Activated naive CD8-positive, alpha-beta T cell treated with anti-CD3 and anti-CD28 coated beads, Interleukin-2, amount 50 U/mL, for 16 hours (primary cell): ENCODE data around the gene SIM2.

ENCODE experiments used
- DNase-seq: peaks from one replicate; pipeline ENCODE4 v3.0.0-alpha.2; 2020; ENCODE audit warnings: low read depth, low spot score

Gene SIM2

DNA sequence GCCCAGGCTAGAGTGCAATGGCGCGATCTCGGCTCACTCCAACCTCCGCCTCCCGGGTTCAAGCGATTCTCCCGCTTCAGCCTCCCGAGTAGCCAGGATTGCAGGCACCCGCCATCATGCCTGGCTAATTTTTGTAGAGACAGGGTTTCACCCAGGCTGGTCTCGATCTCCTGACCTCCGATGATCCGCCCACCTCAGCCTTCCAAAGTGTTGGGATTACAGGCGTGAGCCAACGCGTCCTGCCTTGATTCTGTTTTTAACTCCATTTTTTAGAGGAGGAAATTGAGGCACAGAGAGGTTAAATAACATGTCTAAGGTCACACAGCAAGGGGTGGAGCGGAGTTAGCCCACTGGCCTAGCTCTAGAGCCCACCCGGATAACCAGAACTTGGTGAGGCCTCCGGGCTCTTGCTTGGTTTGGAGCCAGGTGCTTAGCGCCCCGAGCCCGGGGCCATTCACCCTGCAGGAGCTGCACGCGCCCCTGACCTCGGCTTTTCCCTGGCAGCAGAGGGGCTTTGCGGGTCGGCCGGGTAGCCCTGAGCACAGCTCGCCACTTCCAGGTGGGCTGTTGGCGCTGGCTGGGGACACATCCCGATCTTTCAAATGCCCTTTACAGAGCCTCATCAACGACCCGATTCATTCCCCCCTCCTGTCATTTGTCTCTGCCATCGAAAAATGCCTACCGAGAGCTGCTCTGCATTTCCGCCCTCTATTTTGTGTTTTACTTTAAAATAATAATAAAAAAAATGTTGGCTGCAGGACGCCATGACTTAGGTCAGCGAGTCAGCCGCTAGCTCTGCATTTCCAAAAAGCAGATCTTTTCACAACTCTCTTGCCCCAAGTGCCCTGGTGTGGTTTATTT, 11.2 kb downstream of the SIM2 start:
- DNase-seq, result no peak

- DNase-seq, result no peak
These were observed 11.8 kb downstream of the SIM2 start for GRCh38 chr21:36710729-36711048.

DNA sequence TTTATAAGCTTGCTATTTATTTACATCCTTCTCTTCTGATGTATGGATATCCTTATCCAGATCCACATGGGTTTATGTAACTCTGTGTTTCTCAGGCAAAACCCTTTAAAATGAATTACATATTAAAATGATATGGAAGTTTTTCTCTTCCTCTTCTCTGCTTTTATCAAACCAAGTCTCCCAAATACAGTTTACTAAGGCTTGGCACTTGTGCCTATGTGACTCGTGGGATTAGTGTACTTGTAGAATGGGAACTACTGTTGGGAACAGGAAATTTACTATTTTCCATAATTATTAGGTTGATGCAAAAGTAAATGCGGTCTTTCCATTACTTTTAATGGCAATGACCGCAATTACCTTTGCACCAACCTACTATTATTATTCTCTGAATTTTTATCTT, 14.8 kb downstream of the SIM2 start:
- DNase-seq, result no peak

- DNase-seq, result no peak
These were observed 17.5 kb downstream of the SIM2 start for GRCh38 chr21:36716387-36716786.

GRCh38 chr21:36716836-36717235, 17.9 kb downstream of the SIM2 start:
- DNase-seq, result no peak

GRCh38 chr21:36717976-36718375, 19.1 kb downstream of the SIM2 start:
- no peak for DNase-seq

DNA sequence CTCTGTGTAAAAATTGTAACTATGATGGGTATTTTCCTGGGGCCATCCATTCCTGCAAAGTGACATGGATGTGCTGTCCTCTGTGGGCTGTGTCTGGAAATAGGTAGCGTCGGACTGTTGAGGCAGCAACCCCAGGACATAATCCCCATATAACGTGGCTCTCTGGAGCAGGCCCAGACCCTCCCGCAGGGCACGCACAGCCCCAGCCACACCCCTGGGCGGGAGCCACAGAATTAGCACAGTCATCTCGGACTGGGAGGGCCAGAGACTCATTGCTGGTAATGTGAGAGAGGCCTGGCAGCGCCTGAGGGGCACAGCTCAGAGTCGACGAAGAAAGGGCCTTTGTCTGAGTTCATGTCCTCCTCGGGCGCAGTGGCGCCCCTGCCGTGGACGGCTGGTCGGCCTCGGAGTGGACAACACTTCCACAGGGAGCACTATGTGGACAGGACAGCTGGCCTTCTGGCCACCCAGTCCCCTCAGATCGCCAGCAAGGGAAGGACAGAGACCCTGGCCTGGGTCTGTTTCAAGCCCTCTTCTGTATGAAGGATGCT, 20.1 kb downstream of the SIM2 start:
- DNase-seq, result no peak

DNA sequence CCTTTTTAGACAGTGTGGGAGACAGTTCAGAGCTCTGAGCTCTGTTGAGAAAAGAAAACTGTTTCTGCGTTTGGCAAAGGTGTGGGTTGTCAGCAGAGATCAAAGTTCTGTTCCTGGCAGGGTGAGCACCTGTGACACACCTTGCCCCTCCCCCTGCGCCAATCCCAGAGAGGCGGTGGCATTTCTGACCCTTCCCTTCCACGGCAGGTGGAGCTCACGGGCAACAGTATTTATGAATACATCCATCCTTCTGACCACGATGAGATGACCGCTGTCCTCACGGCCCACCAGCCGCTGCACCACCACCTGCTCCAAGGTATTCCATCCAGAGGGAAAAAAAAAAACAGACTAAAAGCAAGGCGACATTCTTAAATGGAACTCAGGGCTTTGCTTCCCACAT, 20.7 kb downstream of the SIM2 start:
- DNase-seq, result no peak

DNA sequence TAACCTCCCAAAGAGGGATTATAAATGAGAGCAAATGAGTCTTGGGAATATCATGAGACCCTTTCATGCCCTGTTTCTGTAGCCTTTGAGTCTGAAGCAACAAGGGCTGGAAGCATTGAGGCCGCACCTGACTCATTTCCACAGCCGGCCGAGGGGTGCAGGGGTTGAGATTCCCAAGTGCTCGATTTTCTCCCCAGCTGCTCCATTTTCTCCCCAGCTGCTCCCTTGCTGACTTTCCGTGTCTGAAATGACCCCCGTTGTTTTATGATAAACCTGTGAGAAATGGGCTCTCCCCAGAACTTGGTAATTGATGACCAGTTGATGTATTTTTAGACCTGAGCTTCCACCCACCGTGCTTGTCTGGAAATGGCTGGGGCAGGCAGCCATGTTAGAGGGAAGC, 22.9 kb downstream of the SIM2 start:
- no peak for DNase-seq

- DNase-seq, result no peak
These were observed 23.8 kb downstream of the SIM2 start for GRCh38 chr21:36722370-36723368.

GRCh38 chr21:36723371-36723881, 24.5 kb downstream of the SIM2 start:
- DNase-seq, result no peak

GRCh38 chr21:36724660-36725059, 25.7 kb downstream of the SIM2 start:
- no peak for DNase-seq

DNA sequence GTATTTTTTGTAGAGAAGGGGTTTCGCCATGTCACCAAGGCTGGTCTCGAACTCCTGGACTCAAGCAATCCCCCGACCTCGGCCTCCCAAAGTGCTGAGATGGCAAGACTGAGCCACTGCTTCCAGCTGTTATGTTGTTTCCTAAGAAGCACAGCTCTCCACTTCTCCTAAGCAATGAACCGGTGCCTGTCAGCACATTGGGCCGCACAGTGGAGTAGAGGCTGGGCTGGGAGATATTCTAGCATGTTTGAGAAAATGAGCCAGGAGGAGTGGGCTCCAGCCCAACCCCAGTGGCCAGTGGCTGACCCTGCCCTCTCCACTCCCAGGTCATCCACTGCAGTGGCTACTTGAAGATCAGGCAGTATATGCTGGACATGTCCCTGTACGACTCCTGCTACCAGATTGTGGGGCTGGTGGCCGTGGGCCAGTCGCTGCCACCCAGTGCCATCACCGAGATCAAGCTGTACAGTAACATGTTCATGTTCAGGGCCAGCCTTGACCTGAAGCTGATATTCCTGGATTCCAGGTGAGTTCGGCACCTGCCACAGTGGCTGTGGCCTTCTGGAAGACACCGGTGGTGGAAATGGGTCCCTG, 27.0 kb downstream of the SIM2 start:
- no peak for DNase-seq

DNA sequence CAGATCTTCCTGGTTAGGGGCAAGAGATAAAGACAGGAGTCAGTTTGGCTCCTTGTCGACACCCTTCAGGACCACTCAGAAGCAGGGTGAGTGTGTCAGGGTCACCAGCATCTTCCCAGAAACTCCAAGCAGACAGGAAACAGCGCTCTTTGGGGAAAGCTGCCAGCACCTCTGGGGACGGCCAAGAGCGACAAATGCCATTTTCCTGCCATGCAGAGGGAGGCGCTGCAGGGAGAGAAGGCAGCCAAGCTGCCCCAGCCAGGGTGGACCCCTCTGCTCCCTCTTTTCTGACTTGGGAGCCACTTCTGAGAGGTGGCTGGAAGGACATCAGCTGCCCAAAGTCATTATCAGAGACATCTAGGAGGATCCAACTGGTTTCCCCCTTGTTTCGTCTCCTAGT, 29.0 kb downstream of the SIM2 start:
- no peak for DNase-seq

DNA sequence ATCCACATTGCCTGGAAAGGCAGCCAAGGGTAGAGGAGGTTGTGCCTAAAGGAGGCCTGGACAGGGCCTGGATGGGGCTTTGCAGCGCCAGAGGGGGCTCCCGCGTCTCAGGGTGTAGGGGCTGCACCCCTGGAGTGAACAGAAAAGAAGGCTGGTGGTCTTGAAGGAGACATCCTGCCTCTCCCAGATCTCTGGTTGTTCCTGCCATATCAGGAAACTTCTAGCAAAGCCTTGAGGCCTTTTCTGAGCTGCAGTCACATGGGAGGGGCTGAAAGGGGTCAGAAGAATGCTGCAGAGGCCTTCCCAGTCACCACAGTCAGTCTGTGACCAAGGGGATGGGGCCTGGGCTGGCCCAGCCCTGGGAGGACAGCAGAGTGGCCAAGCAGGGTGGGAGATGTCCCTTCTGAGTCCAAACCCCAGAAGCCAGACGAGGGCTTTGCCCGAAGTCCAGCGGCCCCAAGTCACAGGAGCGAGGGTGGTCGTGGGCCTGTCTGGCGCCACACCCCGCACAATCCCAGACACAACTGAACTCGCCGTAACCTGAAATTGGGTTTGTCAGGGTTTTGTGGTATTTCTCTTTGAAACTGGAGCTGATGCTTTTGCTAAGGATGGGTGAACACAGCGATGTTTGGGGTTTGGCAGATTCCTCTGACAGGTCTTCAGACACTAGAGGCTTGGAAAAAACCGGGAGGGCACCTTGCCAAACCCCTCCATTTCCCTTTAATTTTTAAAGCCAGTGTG, 29.6 kb downstream of the SIM2 start:
- DNase-seq, result no peak

GRCh38 chr21:36729310-36729970, 30.5 kb downstream of the SIM2 start:
- DNase-seq, result no peak

- no peak for DNase-seq
These were observed 31.7 kb downstream of the SIM2 start for GRCh38 chr21:36730291-36731281.

- DNase-seq, result no peak
These were observed 33.3 kb downstream of the SIM2 start for GRCh38 chr21:36732217-36732616.

GRCh38 chr21:36732761-36733160, 33.8 kb downstream of the SIM2 start:
- no peak for DNase-seq
